WTC11 (cell line): ENCODE results near the gene CHRM4. TPM values are rescaled to one million over a fixed set of nuclear protein-coding genes. Genes with fewer than 3 reads are reported as not detected.
A peak's percentile ranks its signal among the peaks of the same experiment; 100 is the strongest.

Experiments used
- ATAC-seq: fragments of 200-7000 bp; cut with Tn5 transposase; 2 replicates; pipeline ENCODE4 v1.10.0; 2021; ENCODE audit warnings: mild to moderate bottlenecking, moderate library complexity
- CTCF ChIA-PET: fragments of 300-600 bp; sonication (Branson Sonifier 250); formaldehyde crosslinking; loops from one replicate; lab custom pipeline; 2021; ENCODE audit warnings: antibody characterized with exemption; lab: Charles Lee
- POLR2A ChIA-PET: fragments of 350-600 bp; sonication (Branson Sonifier 250); formaldehyde crosslinking; loops from one replicate; lab custom pipeline; 2021; ENCODE audit warnings: antibody characterized with exemption; lab: Charles Lee
- DNase-seq: peaks from one replicate; pipeline ENCODE4 v3.0.0; 2021; ENCODE audit warnings: low spot score
- H3K27ac Mint-ChIP-seq: 2 replicates; pipeline ENCODE4 v1.8.0; 2021; ENCODE audit warnings: mixed read lengths
- H3K27me3 Mint-ChIP-seq: 2 replicates; pipeline ENCODE4 v1.8.0; 2021; ENCODE audit warnings: low read depth, mild to moderate bottlenecking, moderate library complexity, mixed read lengths
- H3K36me3 Mint-ChIP-seq: 2 replicates; pipeline ENCODE4 v1.8.0; 2021; ENCODE audit warnings: mixed read lengths
- H3K4me1 Mint-ChIP-seq: 2 replicates; pipeline ENCODE4 v1.8.0; 2022; ENCODE audit warnings: mixed read lengths
- H3K4me3 Mint-ChIP-seq: 2 replicates; pipeline ENCODE4 v1.8.0; 2021; ENCODE audit warnings: mild to moderate bottlenecking, moderate library complexity, mixed read lengths
- H3K9me3 Mint-ChIP-seq: 2 replicates; pipeline ENCODE4 v1.8.0; 2021; ENCODE audit warnings: mixed read lengths
- E2F1 ChIP-seq: sonication (generic); formaldehyde crosslinking; IDR thresholded peaks from 2 replicates; pipeline ENCODE4 v1.8.0; 2022; ENCODE audit warnings: mild to moderate bottlenecking, missing genetic modification reagents
- E2F4 ChIP-seq: sonication (generic); formaldehyde crosslinking; IDR thresholded peaks from 2 replicates; pipeline ENCODE4 v1.8.1; 2022; ENCODE audit warnings: low read depth, mild to moderate bottlenecking, moderate library complexity, missing genetic modification reagents, borderline replicate concordance
- FOXP1 ChIP-seq: sonication (generic); formaldehyde crosslinking; IDR thresholded peaks from 2 replicates; pipeline ENCODE4 v1.8.0; 2022; ENCODE audit warnings: missing genetic modification reagents, mild to moderate bottlenecking, moderate library complexity, borderline replicate concordance
- HMGA2 ChIP-seq: fragments of 250-450 bp; sonication (Bioruptor Pico); IDR thresholded peaks from 2 replicates; pipeline ENCODE4 v1.4.0; 2021; ENCODE audit warnings: mild to moderate bottlenecking, moderate library complexity
- KAT7 ChIP-seq: sonication (generic); formaldehyde crosslinking; IDR thresholded peaks from 2 replicates; pipeline ENCODE4 v1.8.1; 2023; ENCODE audit warnings: missing genetic modification reagents, mild to moderate bottlenecking, borderline replicate concordance
- PRDM15 ChIP-seq: sonication (generic); formaldehyde crosslinking; IDR thresholded peaks from 2 replicates; pipeline ENCODE4 v1.8.0; 2022; ENCODE audit warnings: missing genetic modification reagents
- SMAD3 ChIP-seq: sonication (generic); formaldehyde crosslinking; IDR thresholded peaks from 2 replicates; pipeline ENCODE4 v1.8.0; 2022; ENCODE audit warnings: missing genetic modification reagents, mild to moderate bottlenecking, borderline replicate concordance
- ZNF263 ChIP-seq: sonication (generic); formaldehyde crosslinking; IDR thresholded peaks from 2 replicates; pipeline ENCODE4 v1.8.1; 2022; ENCODE audit warnings: low read depth, mild to moderate bottlenecking, moderate library complexity, missing genetic modification reagents
- ZNF423 ChIP-seq: fragments of 250-450 bp; sonication (Bioruptor Pico); IDR thresholded peaks from 2 replicates; pipeline ENCODE4 v2.1.2; 2022; ENCODE audit warnings: mild to moderate bottlenecking, moderate library complexity
- total RNA-seq: library from RNA; stranded (reverse); gene quantifications from 3 replicates; pipeline ENCODE4 v1.2.3, GENCODE V29; 2021
- TF ChIP-seq, protein P1 (sequence below): sonication (generic); formaldehyde crosslinking; IDR thresholded peaks from 2 replicates; pipeline ENCODE4 v1.8.1; 2023; ENCODE audit warnings: mild to moderate bottlenecking, missing genetic modification reagents, moderate library complexity
- TF ChIP-seq, protein P2 (sequence below): sonication (generic); formaldehyde crosslinking; IDR thresholded peaks from 2 replicates; pipeline ENCODE4 v1.8.1; 2022; ENCODE audit warnings: low read depth, missing genetic modification reagents, borderline replicate concordance
- TF ChIP-seq, protein P3 (sequence below): sonication (generic); formaldehyde crosslinking; IDR thresholded peaks from 2 replicates; pipeline ENCODE4 v1.8.1; 2023; ENCODE audit warnings: mild to moderate bottlenecking, moderate library complexity, missing genetic modification reagents
- TF ChIP-seq, protein P4 (sequence below): sonication (generic); formaldehyde crosslinking; IDR thresholded peaks from 2 replicates; pipeline ENCODE4 v1.8.0; 2023; ENCODE audit warnings: mild to moderate bottlenecking, missing genetic modification reagents

CHRM4 gene
- total RNA-seq, 1 experiment from 2014 or later: 0.85 TPM

- TF ChIP-seq, protein P1, sequence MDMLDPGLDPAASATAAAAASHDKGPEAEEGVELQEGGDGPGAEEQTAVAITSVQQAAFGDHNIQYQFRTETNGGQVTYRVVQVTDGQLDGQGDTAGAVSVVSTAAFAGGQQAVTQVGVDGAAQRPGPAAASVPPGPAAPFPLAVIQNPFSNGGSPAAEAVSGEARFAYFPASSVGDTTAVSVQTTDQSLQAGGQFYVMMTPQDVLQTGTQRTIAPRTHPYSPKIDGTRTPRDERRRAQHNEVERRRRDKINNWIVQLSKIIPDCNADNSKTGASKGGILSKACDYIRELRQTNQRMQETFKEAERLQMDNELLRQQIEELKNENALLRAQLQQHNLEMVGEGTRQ: no peak
- TF ChIP-seq KAT7 (no peak), E2F4 (CRISPR knock-in tag) (no peak), ZNF423 (CRISPR knock-in tag) (no peak), HMGA2 (CRISPR knock-in tag) (no peak), PRDM15 (CRISPR knock-in tag) (no peak), ZNF263 (no peak), SMAD3 (CRISPR knock-in tag) (no peak), E2F1 (no peak)
- TF ChIP-seq, protein P2, sequence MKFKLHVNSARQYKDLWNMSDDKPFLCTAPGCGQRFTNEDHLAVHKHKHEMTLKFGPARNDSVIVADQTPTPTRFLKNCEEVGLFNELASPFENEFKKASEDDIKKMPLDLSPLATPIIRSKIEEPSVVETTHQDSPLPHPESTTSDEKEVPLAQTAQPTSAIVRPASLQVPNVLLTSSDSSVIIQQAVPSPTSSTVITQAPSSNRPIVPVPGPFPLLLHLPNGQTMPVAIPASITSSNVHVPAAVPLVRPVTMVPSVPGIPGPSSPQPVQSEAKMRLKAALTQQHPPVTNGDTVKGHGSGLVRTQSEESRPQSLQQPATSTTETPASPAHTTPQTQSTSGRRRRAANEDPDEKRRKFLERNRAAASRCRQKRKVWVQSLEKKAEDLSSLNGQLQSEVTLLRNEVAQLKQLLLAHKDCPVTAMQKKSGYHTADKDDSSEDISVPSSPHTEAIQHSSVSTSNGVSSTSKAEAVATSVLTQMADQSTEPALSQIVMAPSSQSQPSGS (CRISPR knock-in tag): no peak
- TF ChIP-seq, protein P3, sequence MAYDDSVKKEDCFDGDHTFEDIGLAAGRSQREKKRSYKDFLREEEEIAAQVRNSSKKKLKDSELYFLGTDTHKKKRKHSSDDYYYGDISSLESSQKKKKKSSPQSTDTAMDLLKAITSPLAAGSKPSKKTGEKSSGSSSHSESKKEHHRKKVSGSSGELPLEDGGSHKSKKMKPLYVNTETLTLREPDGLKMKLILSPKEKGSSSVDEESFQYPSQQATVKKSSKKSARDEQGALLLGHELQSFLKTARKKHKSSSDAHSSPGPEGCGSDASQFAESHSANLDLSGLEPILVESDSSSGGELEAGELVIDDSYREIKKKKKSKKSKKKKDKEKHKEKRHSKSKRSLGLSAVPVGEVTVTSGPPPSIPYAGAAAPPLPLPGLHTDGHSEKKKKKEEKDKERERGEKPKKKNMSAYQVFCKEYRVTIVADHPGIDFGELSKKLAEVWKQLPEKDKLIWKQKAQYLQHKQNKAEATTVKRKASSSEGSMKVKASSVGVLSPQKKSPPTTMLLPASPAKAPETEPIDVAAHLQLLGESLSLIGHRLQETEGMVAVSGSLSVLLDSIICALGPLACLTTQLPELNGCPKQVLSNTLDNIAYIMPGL (CRISPR knock-in tag): no peak
- TF ChIP-seq, all 79 proteins: peak for 0
These were observed 27.5 kb downstream of the CHRM4 start (continued) for GRCh38 chr11:46364056-46364455.

DNA sequence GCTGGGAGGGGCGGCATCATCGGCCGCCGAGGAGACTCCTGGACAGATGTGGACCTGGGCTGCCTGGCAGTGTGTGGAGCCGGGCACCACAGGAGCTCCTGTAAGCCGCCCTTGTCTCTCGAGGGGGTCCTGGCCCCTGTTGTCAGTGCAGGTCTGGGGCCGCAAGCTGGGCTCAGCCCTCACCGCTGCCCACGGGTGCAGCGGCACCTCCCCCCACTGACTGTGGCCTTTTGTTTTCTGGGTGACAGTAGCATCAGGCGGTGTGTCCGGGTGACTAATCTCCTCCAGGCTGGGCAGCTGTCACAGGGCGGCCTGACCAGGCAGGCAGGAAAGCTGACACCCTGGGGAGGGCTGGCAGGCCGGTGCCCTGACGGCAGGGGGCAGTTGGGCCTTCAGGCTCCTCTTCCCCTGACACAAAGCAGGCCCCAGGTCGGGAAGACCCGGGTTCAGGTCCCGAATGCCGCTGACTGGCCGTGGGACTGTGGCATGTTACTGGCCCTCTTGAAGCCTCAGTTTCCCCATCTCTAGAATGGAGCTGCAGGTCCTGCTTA, 28.0 kb downstream of the CHRM4 start:
- H3K9me3 Mint-ChIP-seq: no peaks in the 10 kb centered on the region
- POLR2A ChIA-PET: interaction anchor here (0.8 kb wide), 1 partner anchor 120 kb away, joined by 3 read pairs; no protein-coding TSS in a partner anchor

More for the DNA sequence above, 28.0 kb downstream of the CHRM4 start:
- ATAC-seq (no peak), DNase-seq (no peak)
- 0 out of 2 replicates have a peak, but pooled peaks have one; percentile 38 for TF ChIP-seq FOXP1 (CRISPR knock-in tag)
- TF ChIP-seq, protein P4, sequence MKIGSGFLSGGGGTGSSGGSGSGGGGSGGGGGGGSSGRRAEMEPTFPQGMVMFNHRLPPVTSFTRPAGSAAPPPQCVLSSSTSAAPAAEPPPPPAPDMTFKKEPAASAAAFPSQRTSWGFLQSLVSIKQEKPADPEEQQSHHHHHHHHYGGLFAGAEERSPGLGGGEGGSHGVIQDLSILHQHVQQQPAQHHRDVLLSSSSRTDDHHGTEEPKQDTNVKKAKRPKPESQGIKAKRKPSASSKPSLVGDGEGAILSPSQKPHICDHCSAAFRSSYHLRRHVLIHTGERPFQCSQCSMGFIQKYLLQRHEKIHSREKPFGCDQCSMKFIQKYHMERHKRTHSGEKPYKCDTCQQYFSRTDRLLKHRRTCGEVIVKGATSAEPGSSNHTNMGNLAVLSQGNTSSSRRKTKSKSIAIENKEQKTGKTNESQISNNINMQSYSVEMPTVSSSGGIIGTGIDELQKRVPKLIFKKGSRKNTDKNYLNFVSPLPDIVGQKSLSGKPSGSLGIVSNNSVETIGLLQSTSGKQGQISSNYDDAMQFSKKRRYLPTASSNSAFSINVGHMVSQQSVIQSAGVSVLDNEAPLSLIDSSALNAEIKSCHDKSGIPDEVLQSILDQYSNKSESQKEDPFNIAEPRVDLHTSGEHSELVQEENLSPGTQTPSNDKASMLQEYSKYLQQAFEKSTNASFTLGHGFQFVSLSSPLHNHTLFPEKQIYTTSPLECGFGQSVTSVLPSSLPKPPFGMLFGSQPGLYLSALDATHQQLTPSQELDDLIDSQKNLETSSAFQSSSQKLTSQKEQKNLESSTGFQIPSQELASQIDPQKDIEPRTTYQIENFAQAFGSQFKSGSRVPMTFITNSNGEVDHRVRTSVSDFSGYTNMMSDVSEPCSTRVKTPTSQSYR (CRISPR knock-in tag): no peak
- no peaks in the 10 kb centered on the region for H3K27me3 Mint-ChIP-seq
- H3K27ac Mint-ChIP-seq: no peak overlapping the region
- H3K4me1 Mint-ChIP-seq: peaks cover 29% of the 10 kb centered on the region
- CTCF ChIA-PET: interaction anchor here (0.6 to 11.8 kb wide), 4 partner anchors 11 to 36 kb away, joined by 3 to 231 read pairs (median 4); no protein-coding TSS in a partner anchor
- H3K4me3 Mint-ChIP-seq: no peak overlapping the region
- H3K36me3 Mint-ChIP-seq: peaks cover 4% of the 10 kb centered on the region
